GM19438 (cell line): Measurements from ENCODE around the gene DBNL.

Source experiments
- ATAC-seq: cut with Tn5 transposase; IDR thresholded peaks from one replicate; pipeline ENCODE4 v1.9.1; 2021; ENCODE audit warnings: low read depth; ENCODE audit not compliant: unreplicated experiment

Gene DBNL

DNA sequence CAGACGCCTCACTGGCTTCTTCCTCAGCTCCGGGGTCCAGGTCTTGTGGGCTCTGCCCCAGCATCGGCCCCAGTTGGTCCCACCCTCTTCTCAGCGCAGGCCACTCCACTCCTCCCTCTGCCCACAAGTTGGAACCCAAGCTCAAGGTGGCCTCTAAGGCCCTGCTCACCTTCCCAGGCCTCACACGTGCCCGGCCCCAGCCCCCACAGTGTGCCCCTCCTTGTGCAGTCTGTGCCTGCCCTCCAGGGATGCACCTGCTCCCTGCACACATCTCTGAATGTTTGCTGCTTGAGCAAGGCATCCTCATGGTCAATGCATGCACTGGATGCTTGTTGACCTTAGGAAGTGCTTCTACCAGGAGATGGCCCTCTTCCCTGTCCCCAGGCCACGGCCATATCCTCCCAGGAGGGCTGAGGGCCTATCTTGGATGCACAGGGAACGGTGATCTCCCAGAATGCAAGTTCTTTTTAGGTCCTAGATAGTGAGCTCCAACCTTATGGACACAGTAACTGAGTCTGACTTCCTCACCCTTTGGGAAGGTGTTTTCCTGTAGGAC lies 51.9 kb downstream of the DBNL start:
- no peak for ATAC-seq

DNA sequence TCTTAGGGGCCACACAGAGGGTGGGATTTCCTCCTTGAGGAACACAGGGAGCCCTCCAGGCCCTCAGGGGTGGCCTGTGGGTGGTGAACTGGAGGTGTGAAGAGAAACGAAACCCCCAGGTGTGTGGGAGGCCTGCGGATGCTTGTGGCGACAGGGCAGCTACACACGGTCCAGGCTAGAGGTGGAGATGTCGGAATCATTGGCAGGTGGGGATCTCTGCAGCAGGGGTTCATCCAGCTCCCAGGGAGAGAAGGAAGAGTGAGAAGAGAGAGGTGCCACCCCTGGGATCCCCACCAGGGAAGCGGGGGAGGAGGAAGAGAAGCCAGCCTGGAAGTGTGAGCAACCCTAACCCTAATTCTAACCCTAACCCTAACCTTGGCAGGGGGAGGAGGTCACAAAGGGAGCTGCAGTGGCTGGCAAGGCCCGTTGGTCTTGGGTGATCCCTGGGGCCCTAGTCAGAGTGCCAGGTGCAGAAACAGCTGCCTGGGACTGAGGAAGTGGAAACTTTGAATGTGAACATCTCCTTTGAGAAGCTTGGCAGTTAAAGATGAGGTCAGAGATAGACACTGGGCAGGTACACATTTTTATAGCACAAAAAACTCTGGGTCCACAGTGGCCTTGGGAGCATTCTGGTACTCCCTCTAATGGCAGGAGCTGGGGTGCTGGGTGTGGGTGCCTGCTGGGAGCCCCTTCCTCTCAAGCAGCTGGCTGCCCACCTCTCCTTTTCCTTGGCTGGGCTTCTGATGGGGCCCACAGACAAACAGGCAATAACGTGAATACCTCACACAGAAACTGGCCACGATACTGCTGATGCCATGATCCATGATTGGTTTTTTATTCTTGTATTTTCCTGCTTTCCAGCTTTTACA lies 52.8 kb downstream of the DBNL start:
- ATAC-seq, result peak; percentile 53

DNA sequence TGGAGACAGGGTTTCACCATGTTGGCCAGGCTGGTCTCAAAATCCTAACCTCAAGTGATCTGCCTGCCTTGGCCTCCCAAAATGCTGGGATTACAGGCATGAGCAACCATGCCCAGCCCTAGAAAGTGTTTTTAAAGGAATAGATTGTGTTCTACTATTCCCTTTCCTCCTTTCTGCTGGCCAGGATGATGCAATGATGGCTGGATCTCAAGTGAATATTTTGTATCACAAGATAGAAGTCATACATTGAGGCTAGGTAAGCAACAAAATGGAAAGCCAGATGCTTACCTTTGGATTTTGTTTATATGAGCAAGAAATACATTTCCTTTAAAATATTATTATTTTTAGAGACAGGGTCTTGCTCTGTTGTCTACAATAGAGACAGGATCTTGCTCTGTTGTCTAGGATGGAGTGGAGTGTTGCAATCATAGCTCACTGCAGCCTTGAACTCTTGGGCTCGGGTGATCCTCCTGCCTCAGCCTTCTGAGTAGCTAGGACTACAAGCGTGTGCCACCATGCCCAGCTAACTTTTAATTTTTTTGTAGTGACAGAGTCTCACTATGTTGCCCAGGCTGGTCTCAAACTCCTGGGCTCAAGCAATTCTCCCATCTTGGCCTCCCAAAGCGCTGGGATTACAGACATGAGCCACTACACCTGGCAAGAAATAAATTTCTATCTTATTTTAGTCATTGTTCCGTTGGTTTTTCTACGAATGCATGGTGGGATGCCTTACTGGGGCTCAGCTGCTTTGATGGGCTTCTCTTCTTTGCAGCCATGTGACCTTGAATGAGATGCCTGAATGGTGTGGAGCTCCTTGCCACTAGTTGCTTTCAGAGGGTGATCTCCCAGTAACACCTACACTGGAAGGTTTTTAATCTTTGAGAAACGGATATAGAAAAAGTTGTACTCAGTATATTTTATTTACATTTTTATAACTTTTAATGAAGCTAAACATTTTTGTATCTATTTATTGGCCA lies 53.9 kb downstream of the DBNL start:
- ATAC-seq, result no peak

DNA sequence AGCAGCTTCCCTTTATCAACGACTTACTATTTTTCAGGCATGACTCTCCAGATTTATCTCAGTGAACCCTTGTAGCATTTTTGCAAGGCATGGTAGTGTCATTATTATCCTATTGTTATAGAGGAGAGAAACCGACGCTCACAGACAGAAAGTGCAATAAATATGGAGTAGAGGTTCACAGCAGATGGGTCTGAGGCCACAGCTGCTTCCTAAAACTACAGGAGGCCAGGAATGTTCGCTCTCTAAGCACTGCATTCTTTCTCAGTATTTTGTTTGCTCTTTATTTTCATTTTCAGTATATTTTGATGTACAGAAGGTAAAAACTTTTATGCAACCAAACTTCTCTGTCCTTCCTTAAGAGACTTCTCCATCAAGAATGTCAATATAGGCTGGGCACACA lies 55.2 kb downstream of the DBNL start:
- ATAC-seq, result no peak

DNA sequence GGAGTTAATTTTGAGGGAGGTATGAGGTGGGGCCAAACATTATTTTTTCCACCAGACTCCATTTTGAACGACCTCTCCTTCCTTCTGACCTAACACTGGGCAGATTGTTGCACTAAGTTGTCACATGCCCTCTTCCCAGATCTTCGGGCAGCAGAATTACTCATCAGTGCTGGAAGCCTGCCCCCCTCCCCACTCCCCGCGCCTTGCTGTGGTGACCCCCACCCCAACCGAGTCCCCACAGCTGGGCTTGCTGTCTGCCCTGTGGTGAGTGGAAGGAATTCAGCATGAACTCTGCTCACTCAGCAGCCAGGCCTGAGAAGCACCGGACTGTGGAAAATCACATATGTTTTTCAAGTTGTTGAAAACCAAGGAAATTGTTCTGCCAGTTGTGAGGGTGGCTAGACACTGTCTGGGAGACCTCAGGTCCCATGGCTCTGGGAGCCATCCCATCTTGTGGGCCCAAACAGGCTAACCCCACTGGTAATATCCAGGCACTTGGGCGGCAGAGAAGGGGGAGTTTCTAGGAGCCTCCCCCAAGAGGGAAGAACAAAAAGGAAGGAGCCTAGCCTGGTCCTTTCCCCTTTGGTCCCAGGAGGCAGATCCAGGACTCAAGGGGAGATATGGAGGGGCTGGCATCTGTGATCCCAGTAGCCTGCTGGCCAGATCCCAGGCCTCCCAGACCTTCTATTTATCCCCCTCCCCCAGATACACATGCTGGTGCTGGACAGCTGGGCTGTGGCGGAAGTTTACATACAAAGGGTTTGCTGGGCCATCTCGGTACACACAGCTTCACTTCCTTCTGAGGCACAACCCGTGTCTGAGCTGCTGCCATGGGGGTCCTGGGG lies 56.2 kb downstream of the DBNL start:
- ATAC-seq, result no peak

DNA sequence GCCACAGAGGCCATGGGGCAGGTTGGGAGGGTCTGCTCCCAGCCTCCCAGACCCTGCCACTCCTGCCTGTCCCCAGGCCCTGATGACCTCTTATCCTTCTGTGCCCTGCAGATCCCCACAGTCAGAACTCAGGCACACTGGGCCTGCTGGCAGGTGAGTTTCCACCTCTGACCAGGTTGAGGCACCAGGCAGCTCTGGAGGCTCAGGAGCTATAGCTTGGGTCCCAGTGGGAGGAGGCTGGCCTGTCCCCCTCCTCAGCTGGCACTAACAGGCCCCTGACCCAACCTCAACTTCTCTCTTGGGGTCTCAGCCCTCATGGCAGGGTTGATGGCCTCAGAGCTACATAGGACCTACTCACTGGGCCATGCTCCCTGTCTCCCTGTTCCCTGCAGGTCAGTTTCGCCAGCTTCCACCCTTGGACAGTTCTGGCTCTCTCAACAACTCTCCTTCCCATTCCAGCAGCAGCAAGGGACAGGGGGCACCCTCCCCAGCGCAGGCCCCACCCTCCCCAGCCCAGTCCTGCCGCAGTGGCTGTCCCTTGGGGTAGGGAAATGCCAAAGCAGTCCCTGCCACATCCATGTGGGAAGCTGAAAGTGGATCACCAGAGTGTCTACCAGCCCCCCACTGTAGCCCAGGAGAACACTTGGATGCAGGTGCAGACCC lies 56.9 kb downstream of the DBNL start:
- no peak for ATAC-seq

DNA sequence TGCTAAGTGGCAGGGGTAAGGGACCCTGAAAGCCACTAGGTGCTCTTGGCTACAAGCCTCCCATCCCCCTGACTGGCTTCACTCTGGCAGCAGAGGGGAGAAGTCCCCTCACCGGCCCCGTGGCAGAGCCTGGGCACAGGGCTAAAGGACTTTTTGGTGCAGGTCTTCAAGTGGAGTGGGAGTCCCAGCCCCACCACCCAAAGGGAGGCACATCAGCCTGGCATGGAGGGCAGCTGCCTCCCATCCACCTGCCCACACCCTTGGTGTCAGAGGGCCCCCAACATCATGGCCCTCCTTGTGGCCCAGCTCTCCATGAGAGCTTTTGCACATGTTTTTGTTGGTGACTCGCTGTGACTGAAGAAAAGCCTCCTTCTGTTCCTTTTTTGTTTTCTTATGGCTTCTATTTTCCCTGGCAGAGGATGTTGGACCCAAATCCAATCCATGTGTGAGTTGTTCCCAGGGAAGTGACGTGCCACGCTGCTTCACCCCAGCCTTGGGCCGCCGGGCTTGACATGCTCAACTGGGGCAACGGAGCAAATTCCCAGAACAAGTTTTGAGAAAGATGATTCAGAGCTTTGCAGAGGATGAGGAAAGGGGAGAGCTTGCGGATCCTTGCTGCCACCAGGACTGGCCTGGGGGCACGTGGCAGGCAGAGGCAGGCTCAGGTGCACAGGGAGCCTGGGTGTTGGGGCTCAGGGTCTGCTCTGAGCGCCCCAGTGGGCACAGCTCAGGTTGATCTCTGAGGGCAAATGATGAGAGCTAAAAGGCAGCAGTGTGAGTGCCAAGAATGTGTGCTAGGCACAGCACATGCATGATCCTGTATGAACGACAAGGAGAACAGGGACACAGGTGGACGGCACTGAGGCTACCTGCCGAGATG lies 57.7 kb downstream of the DBNL start:
- no peak for ATAC-seq

DNA sequence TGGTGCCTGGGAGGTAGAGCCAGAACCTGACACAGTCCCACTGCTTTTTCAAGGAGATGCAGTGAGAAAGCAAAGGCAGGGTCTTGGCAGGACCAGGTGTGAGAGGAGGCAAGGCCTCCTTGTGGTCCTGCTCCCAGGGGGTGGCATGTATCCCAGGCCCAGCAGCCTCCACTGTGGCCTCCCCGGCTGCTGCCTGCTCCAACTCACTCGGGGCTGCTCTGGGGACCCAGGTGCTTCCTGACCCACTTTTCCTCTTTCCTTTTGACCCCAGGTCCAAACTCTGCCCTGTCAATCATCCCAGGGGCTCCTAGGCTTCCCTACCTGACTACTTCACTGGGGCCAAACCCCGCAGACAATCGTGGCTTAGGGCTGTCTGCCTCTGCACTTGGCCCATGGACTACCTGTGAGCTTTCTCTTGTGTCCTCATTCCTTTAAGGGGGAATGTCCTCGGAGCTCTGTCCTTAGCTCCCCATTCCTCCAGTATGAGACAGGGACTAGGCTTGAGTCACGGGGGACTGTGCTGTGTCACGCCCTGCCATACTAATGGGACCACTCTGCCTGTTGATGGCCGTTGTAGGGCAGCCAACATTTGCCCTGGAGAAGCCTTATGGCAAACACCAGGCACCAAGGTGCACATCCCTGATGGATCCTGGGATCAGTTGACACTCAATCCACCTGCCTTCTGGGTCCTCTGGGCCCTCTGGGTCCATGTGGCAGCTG lies 58.5 kb downstream of the DBNL start:
- no peak for ATAC-seq

DNA sequence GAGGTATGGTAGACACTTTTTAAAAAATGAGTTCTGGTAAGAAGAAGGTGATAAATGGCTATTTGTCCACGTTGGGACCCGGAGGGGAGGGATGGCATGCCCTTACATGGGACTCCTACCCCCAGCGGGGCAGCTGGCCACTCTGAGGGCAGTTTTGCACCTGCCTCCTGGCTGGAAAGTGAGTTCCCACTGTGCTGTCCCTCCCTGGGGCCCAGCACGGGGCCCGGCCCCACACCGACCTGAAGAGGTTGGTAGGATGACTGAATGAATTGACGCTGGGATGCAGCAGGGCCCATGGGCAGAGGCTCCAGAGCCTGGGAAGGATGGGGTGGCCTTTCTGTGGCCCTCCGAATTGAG lies 59.0 kb downstream of the DBNL start:
- no peak for ATAC-seq

DNA sequence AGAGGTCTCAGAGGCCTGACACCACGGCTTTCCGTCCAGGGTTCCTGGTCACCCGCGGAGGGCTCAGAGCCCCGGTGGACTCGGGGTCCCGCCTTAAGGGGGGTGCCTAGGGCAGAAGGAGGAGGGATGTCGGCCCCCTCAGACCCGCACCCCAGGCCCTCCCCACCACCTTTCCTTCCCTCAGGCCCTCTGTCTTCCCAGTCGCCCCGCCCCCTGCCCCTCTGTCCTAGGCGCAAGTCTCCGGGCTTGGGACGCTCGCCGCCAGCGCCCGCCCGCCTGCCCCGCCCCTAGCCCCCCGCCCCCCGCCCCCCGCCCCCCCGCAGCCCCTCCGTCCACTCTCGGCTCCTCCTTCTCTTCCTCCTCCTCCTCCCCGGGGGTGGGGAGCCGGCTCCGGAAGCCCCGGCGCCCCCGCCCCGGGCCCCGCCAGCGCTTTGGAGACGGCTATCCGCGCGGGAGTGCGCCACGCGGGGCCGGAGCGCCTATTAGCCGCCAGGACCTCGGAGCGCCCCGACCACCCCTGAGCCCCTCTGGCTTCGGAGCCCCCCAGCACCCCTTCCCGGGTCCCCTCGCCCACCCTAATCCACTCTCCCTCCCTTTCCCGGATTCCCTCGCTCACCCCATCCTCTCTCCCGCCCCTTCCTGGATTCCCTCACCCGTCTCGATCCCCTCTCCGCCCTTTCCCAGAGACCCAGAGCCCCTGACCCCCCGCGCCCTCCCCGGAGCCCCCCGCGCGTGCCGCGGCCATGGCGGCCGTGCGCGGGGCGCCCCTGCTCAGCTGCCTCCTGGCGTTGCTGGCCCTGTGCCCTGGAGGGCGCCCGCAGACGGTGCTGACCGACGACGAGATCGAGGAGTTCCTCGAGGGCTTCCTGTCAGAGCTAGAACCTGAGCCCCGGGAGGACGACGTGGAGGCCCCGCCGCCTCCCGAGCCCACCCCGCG lies 59.7 kb downstream of the DBNL start, which contains the start of gene AEBP1:
AEBP1 (plus strand) TSS at position 423 of the 937 bp plus-strand sequence; CDS start at position 744, 321 bp downstream.
- no peak for ATAC-seq

DNA sequence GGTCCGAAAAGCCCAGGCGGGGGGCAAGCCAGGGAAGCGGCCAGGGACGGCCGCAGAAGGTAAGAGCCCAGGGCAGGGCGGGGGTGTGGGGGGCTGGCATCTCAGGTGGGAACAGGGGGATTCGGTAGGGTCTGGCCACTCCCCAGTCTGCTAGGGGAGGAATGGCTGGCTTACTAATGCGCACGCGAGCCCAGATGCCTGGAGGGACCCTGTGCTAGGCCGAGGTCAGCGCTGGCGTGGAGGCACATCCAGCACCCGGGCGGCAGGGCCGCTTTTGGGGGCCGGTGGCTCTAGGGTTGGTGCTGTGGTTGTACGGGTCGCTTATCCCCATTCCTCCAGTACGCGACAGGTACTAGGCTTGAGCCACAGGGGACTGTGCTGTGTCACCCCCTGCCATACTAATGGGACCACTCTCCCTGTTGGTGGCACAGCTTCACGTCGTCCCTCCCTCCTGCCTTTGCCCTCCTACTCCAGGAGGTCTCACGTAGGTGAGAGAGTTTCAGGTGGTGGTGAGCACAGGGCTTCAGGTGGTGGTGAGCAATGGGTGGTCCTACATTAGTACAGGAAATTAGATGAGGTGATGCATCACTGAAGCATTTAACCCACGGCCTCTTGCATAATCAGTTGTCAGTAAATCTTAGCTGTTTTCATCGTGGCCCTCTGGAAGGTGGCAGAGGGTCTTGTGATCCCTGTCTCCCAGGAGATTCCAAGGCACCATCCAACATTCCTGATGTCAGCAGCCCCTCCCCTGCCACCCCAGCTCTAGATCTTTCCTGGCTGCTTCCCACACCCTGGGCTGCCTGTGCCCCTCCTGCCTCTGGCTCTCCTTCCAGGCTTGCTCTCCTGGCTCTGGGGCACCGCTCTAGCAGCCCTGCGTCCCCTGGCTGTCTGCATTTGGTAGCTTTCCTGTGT lies 60.6 kb downstream of the DBNL start:
- ATAC-seq, result no peak

DNA sequence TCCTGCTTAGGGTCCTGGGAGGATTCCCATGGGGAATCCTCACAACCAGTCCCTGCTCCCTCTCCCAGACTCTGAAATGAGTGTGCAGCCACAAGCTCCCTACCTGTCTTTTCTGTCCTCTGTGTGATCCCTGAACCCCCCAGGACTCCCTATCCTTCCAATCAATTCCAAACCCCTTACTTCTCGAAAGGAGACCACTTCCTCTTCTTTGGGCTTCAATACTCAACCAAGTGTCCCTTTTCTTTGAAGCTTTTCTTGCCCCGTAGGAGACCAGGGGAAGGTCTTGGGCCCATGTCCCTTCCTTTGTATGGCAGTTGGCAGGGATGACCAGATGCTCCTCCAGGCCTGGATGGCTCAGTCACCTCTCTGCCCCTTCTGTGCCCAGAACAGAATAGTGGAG lies 61.3 kb downstream of the DBNL start:
- no peak for ATAC-seq

DNA sequence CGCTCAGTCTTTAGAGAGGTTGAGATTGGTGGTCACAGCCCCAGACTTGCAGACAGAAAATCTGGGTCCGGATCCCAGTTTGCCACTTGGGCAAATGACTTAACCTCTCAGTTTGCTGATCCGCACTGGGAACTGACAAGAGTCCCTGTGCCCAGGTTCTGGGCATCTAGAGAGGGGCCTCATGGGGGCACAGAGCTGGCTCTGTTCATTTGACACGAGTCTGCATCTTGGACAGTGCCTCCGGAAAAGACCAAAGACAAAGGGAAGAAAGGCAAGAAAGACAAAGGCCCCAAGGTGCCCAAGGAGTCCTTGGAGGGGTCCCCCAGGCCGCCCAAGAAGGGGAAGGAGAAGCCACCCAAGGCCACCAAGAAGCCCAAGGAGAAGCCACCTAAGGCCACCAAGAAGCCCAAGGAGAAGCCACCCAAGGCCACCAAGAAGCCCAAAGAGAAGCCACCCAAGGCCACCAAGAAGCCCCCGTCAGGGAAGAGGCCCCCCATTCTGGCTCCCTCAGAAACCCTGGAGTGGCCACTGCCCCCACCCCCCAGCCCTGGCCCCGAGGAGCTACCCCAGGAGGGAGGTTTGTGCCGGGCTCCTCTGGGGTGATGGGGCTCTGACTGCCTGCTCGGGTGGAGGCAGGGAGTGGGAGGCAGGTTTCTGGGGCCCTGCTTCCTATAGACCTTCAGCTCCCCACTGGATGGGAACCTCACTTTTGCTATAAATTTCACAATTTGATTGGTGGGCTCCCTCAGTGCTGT lies 62.0 kb downstream of the DBNL start:
- no peak for ATAC-seq

DNA sequence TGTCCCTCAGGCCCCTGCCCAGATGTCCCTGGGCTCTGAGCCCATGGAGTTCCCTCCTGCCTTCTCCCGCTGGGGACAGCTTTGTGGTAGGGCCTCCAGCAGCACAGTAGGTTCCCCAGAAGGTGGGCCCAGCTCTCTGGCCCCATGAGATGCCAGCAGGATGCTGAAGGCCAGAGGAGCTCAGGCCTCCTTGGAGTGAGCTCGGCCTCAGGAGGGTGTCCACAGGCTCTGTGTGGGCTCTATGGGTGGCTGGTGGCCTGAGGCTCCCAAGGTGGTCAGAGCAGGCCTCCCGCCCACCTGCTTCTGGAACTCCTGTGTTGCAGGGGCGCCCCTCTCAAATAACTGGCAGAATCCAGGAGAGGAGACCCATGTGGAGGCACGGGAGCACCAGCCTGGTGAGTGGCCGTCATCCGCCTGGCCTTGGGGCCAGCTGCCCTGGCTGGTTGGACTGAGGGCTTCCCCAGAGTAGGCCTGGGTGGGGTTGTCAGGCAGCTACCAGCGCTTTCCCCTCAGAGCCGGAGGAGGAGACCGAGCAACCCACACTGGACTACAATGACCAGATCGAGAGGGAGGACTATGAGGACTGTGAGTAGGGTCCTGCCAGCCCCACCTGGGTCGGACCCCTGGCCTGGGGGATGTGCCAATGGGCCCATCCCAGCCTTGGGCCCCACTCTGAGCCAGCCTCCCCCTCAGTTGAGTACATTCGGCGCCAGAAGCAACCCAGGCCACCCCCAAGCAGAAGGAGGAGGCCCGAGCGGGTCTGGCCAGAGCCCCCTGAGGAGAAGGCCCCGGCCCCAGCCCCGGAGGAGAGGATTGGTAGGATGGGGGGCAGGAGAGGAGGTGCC lies 62.8 kb downstream of the DBNL start:
- ATAC-seq, result no peak
